Measurements from ENCODE around the gene MARS1. TPM values are rescaled to one million over a fixed set of nuclear protein-coding genes. Genes with fewer than 3 reads are reported as not detected.
A peak's percentile ranks its signal among the peaks of the same experiment; 100 is the strongest.

Gene MARS1
- total RNA-seq, 1 experiment from 2014 or later, result 209 TPM

DNA sequence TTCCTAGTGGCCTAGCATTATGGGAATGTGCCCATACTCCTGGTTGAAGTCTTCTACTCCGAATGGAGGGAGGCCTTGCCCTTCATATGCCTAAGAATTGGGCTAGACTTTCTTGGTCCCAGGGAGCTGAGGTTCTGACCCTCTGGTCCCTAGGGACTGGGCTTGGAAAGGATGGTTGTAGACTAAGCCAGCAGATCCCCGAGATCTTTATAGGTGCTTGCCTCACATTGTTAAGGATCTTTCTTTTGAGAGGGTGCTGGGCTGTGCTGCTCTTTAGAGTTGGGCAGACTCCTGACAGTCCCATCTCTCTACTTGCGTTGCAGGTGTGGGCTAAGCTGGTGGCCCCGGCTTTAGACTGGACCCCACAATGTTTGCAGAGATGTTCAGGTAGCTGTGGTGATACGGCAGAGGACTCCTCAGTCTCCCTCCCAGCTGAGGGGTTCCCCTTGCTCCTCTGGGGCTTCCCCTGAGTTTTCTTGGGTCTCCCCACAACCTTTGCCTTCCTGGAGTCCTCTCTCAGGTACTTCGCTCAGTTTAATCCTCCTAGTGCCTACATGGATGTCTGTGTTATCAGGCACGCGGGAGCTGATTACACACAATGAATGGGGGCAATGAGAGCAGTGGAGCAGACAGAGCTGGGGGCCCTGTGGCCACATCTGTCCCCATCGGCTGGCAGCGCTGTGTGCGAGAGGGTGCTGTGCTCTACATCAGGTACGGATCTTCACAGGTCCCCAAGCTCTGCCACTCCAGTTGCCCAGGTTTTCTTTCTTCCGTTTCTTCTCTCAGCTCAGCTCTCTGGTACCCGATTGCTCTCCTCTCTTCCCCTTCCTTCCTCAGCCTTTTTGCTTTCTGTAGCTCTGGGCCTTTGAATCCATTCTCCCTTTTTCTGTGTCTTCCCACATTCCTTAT lies 36.1 kb downstream of the MARS1 start:
- BruUV-seq (replicated peaks), result no TSS peak
- intact Hi-C loops (cut with micrococcal nuclease), result no loop called here
- H4K20me1 ChIP-seq (ENCODE audit: low read length), result peaks cover 12% of the 10 kb centered on the region

DNA sequence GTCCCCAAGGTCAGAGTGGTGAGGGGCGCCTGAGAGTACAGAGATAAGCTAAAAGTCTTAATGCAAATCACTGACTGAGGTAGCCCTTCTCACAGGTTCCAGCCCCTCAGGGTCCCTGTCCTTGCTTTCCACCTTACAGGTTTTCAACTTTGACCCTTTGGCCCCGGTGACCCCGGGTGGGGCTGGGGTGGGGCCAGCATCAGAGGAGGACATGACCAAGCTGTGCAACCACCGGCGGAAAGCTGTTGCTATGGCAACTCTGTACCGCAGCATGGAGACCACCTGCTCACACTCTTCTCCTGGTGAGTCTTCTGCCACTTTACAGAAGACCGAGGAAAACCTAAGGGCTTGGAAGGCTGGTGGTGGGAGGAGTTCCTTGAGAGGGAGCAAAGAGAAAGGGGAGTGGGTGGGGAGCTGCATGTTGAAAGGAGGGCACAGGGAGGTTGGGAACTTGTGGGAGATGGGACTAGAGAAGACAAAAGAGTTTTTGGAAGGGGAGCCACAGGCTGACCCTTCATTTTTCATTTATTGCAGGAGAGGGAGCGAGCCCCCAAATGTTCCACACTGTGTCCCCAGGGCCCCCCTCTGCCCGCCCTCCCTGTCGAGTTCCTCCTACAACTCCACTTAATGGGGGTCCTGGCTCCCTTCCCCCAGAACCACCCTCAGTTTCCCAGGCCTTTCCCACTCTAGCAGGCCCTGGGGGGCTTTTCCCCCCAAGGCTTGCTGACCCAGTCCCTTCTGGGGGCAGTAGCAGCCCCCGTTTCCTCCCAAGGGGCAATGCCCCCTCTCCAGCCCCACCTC lies 37.1 kb downstream of the MARS1 start:
- intact Hi-C loops (cut with micrococcal nuclease), result no loop called here
- peak overlapping the region; percentile 71; the same call in 1 of the 2 replicates for H3K4me3 ChIP-seq (ENCODE audit: low read length)
- peaks cover 27% of the 10 kb centered on the region for H3K36me3 ChIP-seq (ENCODE audit: low read depth, low read length)
- peak overlapping the region; percentile 87 for H3K4me2 ChIP-seq (ENCODE audit: low read length)
- DNase-seq, result no peak
- H3K4me1 ChIP-seq (ENCODE audit: insufficient read depth, low read length), result peaks cover 32% of the 10 kb centered on the region
- no peaks in the 10 kb centered on the region for H3K9me2 ChIP-seq (replicated peaks; ENCODE audit: low read length)
- H3K27ac ChIP-seq (ENCODE audit: low read length), result no peak overlapping the region
- BruUV-seq (replicated peaks), result no TSS peak
- peaks cover 27% of the 10 kb centered on the region for H3K79me2 ChIP-seq (ENCODE audit: low read length)
- ChIA-PET CTCF (interaction anchor here (1.0 kb wide), 1 partner anchor 202 kb away, joined by 3 read pairs; no protein-coding TSS in a partner anchor), POLR2A (ENCODE audit: unreplicated experiment) (interaction anchor here (0.8 kb wide), 1 partner anchor 219 kb away, joined by 5 read pairs; no protein-coding TSS in a partner anchor)
- H3K27me3 ChIP-seq (ENCODE audit: low read length), result no peaks in the 10 kb centered on the region
- peaks cover 1% of the 10 kb centered on the region; the same call in 1 of the 2 replicates for H4K20me1 ChIP-seq (ENCODE audit: low read length)
- no peak overlapping the region for H3K9ac ChIP-seq (ENCODE audit: low read length)
- H3F3A ChIP-seq (ENCODE audit: low read length, unreplicated experiment), result no peaks in the 10 kb centered on the region
- H2AFZ ChIP-seq (ENCODE audit: low read length), result no peak overlapping the region
- no peaks in the 10 kb centered on the region for H3K9me3 ChIP-seq (ENCODE audit: low read length)
- no peak for TF ChIP-seq EZH2phosphoT487 (IDR thresholded peaks at IDR 0.05; ENCODE audit: borderline replicate concordance, low read length)
- no peak for TF ChIP-seq EZH2 (IDR thresholded peaks at IDR 0.05; ENCODE audit: low read length, unreplicated experiment)
- TF ChIP-seq, protein P1, sequence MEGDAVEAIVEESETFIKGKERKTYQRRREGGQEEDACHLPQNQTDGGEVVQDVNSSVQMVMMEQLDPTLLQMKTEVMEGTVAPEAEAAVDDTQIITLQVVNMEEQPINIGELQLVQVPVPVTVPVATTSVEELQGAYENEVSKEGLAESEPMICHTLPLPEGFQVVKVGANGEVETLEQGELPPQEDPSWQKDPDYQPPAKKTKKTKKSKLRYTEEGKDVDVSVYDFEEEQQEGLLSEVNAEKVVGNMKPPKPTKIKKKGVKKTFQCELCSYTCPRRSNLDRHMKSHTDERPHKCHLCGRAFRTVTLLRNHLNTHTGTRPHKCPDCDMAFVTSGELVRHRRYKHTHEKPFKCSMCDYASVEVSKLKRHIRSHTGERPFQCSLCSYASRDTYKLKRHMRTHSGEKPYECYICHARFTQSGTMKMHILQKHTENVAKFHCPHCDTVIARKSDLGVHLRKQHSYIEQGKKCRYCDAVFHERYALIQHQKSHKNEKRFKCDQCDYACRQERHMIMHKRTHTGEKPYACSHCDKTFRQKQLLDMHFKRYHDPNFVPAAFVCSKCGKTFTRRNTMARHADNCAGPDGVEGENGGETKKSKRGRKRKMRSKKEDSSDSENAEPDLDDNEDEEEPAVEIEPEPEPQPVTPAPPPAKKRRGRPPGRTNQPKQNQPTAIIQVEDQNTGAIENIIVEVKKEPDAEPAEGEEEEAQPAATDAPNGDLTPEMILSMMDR (conservative IDR thresholded peaks at IDR 0.05; ENCODE audit: low read depth, low read length), result no peak
- no peak for ATAC-seq

More for the DNA sequence above, 36.1 kb downstream of the MARS1 start:
- H3K4me3 ChIP-seq (ENCODE audit: low read length), result peak overlapping the region; percentile 71
- CTCF ChIA-PET, result interaction anchor here (0.6 to 1.0 kb wide), 2 partner anchors 203 to 213 kb away, joined by 3 to 12 read pairs; no protein-coding TSS in a partner anchor
- POLR2A ChIA-PET (ENCODE audit: unreplicated experiment), result no interaction called here
- DNase-seq (no peak), ATAC-seq (no peak)
- H3K9ac ChIP-seq (ENCODE audit: low read length), result peak overlapping the region; percentile 50
- no peaks in the 10 kb centered on the region for H3K9me2 ChIP-seq (replicated peaks; ENCODE audit: low read length)
- no peaks in the 10 kb centered on the region for H3K9me3 ChIP-seq (ENCODE audit: low read length)
- peaks cover 26% of the 10 kb centered on the region for H3K36me3 ChIP-seq (ENCODE audit: low read depth, low read length)
- no peaks in the 10 kb centered on the region for H3K27me3 ChIP-seq (ENCODE audit: low read length)
- peak overlapping the region; percentile 87 for H3K4me2 ChIP-seq (ENCODE audit: low read length)
- peaks cover 37% of the 10 kb centered on the region for H3K4me1 ChIP-seq (ENCODE audit: insufficient read depth, low read length)
- peak overlapping the region; percentile 4; the same call in 1 of the 2 replicates for H3K27ac ChIP-seq (ENCODE audit: low read length)
- peaks cover 38% of the 10 kb centered on the region for H3K79me2 ChIP-seq (ENCODE audit: low read length)
- no peaks in the 10 kb centered on the region for H3F3A ChIP-seq (ENCODE audit: low read length, unreplicated experiment)
- no peak for TF ChIP-seq EZH2 (IDR thresholded peaks at IDR 0.05; ENCODE audit: low read length, unreplicated experiment)
- no peak overlapping the region for H2AFZ ChIP-seq (ENCODE audit: low read length)

DNA sequence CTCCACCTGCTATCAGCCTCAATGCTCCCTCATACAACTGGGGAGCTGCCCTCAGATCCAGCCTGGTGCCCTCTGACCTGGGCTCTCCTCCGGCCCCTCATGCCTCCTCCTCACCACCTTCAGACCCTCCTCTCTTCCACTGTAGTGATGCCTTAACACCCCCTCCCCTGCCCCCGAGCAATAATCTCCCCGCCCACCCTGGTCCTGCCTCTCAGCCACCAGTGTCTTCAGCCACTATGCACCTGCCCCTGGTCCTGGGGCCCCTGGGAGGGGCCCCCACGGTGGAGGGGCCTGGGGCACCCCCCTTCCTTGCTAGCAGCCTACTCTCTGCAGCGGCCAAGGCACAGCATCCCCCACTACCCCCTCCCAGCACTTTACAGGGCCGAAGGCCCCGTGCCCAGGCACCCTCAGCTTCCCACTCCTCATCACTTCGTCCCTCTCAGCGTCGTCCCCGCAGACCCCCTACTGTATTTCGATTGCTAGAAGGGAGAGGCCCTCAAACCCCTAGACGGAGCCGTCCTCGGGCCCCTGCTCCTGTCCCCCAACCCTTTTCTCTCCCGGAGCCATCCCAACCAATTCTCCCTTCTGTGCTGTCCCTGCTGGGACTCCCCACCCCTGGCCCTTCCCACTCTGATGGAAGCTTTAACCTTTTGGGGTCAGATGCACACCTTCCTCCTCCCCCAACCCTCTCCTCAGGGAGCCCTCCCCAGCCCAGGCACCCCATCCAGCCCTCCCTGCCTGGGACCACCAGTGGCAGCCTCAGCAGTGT lies 37.9 kb downstream of the MARS1 start:
- Histone ChIP-seq H3K9me2 (replicated peaks; ENCODE audit: low read length) (no peaks in the 10 kb centered on the region), H3K4me1 (ENCODE audit: insufficient read depth, low read length) (peaks cover 32% of the 10 kb centered on the region), H3K79me2 (ENCODE audit: low read length) (peaks cover 24% of the 10 kb centered on the region), H3K9me3 (ENCODE audit: low read length) (no peaks in the 10 kb centered on the region), H2AFZ (ENCODE audit: low read length) (no peak overlapping the region), H4K20me1 (ENCODE audit: low read length) (no peaks in the 10 kb centered on the region), H3K4me3 (ENCODE audit: low read length) (no peak overlapping the region), H3K4me2 (ENCODE audit: low read length) (no peak overlapping the region), H3K27me3 (ENCODE audit: low read length) (no peaks in the 10 kb centered on the region), H3K9ac (ENCODE audit: low read length) (no peak overlapping the region), H3K27ac (ENCODE audit: low read length) (no peak overlapping the region), H3F3A (ENCODE audit: low read length, unreplicated experiment) (no peaks in the 10 kb centered on the region), H3K36me3 (ENCODE audit: low read depth, low read length) (peaks cover 35% of the 10 kb centered on the region)
- ATAC-seq (no peak), DNase-seq (no peak)
- intact Hi-C loops (cut with micrococcal nuclease), result no loop called here
- BruUV-seq (replicated peaks), result no TSS peak
- ChIA-PET POLR2A (ENCODE audit: unreplicated experiment) (no interaction called here), CTCF (no interaction called here)
- TF ChIP-seq EZH2 (IDR thresholded peaks at IDR 0.05; ENCODE audit: low read length, unreplicated experiment), result no peak
- TF ChIP-seq, protein P1 (conservative IDR thresholded peaks at IDR 0.05; ENCODE audit: low read depth, low read length), result no peak
- no peak for TF ChIP-seq EZH2phosphoT487 (IDR thresholded peaks at IDR 0.05; ENCODE audit: borderline replicate concordance, low read length)
